ENCODE results near the gene ASIC2. TPM values are rescaled to one million over a fixed set of nuclear protein-coding genes. Genes with fewer than 3 reads are reported as not detected.
"Not testable (repeated sequence)": the region's sequence is repeated elsewhere in the genome, so short reads cannot be mapped to it uniquely, and the experiment has no call there.

ASIC2 gene
- total RNA-seq, 4 donors from 2014 or later: 0.80 to 1.8 (median 1.4) TPM; not detected in 1

DNA sequence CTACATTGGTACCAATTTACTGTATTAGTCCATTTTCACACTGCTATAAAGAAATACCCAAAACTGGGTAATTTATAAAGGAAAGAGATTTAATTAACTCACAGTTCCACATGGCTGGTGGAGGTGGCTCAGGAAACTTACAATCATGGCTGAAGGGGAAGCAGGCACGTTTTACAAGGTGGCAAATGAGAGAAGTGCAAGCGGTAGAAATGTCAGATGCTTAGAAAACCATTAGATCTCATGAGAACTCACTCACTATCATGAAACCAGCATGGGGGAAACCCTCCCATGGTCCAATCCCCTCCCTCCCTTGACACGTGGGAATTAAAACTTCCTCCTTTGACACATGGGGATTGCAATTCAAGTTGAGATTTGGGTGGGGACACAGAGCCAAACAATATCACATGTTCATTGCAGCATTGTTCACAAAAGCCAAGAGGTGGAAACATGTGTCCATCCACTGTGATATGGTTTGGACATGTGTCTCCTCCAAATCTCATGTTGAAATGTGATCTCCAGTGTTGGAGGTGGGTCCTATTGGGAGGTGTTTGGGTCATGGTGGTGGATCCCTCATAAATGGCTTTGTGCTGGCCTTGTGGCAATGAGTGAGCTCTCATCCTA, 304.5 kb downstream of the ASIC2 start:
- no peaks in the 10 kb centered on the region for H3K4me1 ChIP-seq
- no peak overlapping the region for H3K4me3 ChIP-seq
- H3K27me3 ChIP-seq: no peaks in the 10 kb centered on the region
- no peaks in the 10 kb centered on the region for H3K9me3 ChIP-seq
- H3K36me3 ChIP-seq: no peaks in the 10 kb centered on the region
- no peak for DNase-seq
- no peak overlapping the region for H3K27ac ChIP-seq
- TF ChIP-seq, protein P1, sequence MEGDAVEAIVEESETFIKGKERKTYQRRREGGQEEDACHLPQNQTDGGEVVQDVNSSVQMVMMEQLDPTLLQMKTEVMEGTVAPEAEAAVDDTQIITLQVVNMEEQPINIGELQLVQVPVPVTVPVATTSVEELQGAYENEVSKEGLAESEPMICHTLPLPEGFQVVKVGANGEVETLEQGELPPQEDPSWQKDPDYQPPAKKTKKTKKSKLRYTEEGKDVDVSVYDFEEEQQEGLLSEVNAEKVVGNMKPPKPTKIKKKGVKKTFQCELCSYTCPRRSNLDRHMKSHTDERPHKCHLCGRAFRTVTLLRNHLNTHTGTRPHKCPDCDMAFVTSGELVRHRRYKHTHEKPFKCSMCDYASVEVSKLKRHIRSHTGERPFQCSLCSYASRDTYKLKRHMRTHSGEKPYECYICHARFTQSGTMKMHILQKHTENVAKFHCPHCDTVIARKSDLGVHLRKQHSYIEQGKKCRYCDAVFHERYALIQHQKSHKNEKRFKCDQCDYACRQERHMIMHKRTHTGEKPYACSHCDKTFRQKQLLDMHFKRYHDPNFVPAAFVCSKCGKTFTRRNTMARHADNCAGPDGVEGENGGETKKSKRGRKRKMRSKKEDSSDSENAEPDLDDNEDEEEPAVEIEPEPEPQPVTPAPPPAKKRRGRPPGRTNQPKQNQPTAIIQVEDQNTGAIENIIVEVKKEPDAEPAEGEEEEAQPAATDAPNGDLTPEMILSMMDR (IDR thresholded peaks at IDR 0.05): no peak
- no peak for TF ChIP-seq POLR2A (IDR thresholded peaks at IDR 0.05)

DNA sequence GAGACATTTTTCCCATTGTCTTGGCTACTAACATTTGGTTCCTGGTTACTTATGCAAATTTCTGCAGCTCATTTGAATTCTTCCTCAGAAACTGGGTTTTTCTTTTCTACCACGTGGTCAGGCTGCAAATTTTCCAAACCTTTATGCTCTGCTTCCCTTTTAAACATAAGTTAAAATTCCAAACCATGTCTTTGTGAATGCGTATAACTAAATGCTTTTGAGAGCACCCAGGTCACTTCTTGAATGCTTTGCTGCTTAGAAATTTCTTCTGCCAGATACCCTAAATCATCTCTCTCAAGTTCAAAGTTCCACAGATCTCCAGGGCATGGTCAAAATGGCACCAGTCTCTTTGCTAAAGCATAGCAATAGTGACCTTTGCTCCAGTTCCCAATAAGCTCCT, 305.2 kb downstream of the ASIC2 start:
- not testable (repeated sequence) for H3K27me3 ChIP-seq

GRCh38 chr17:32987453-32987805, 305.7 kb downstream of the ASIC2 start:
- H3K4me3 ChIP-seq, H3K27ac ChIP-seq, H3K4me1 ChIP-seq, DNase-seq, H3K9me3 ChIP-seq, H3K36me3 ChIP-seq, H3K27me3 ChIP-seq: not testable (repeated sequence)

More for the DNA sequence above, 305.2 kb downstream of the ASIC2 start:
- not testable (repeated sequence) for H3K9me3 ChIP-seq, H3K36me3 ChIP-seq, DNase-seq, H3K4me1 ChIP-seq, H3K4me3 ChIP-seq, H3K27ac ChIP-seq

DNA sequence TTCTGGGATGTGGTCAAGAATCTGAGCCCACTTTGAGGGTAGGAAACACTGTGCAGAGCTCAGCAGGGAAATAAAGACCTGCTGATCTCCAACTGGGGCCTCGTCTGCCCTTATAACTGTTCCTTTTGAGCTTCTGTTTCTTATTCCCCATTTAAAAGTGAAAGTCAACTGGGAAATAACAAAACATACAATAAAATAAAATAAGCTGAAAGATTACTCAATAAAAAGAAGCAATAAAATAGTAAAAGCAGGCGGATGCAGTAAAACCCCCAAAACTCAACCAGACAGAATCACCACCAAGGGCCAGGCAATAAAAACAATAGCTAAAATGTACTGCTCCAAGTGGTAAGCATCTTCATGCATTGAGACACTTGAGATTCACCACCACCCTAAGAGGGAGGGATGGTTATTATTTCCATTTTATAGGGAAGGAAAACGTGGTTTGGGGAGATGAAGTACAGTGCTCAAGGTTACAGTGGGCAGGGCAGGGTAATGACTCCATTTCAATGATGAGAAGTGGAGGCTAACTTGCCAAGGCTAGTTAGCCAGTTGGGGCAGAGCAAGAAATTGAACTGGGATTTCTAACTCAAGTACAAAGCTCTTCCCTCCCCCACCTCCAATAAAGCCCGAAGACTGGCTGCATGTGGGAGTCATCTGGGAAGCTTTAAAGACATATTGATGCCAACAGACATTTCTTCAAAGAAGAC, 307.9 kb downstream of the ASIC2 start:
- Histone ChIP-seq H3K36me3 (no peaks in the 10 kb centered on the region), H3K4me1 (no peaks in the 10 kb centered on the region), H3K9me3 (peaks cover 0 to 5% (median 0%) of the 10 kb centered on the region in 4 donors), H3K4me3 (no peak overlapping the region), H3K27me3 (no peaks in the 10 kb centered on the region), H3K27ac (no peak overlapping the region)
- TF ChIP-seq POLR2A (IDR thresholded peaks at IDR 0.05): no peak
- TF ChIP-seq, protein P1 (IDR thresholded peaks at IDR 0.05): no peak
- no peak for DNase-seq

- DNase-seq: not testable (repeated sequence)
Observed at GRCh38 chr17:32981611-32982010, 311.5 kb downstream of the ASIC2 start.

DNA sequence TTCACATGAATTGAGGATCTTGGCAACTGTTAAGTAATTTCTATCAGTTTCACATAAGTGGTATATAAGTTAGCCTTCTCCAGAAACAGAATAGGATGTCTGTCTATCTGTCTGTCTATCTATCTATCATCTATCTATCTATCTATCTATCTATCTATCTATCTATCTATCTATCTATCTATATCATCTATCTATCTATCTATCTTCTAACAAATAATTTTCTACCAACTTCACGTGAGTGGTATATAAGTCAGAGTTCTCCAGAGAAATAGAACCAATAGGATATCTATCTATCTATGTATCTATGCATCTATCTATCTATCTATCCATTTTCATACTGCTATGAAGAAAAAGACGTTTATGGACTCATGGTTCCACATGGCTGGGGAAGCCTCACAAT, 312.9 kb downstream of the ASIC2 start:
- Histone ChIP-seq H3K9me3 (peaks cover 0 to 5% (median 0%) of the 10 kb centered on the region in 4 donors), H3K4me1 (no peaks in the 10 kb centered on the region), H3K27ac (no peak overlapping the region), H3K36me3 (no peaks in the 10 kb centered on the region), H3K27me3 (no peaks in the 10 kb centered on the region), H3K4me3 (no peak overlapping the region)
- no peak for TF ChIP-seq POLR2A (IDR thresholded peaks at IDR 0.05)
- TF ChIP-seq, protein P1 (IDR thresholded peaks at IDR 0.05): no peak
- no peak for DNase-seq

More at GRCh38 chr17:32981611-32982010, 311.5 kb downstream of the ASIC2 start:
- H3K4me1 ChIP-seq, H3K27me3 ChIP-seq, H3K36me3 ChIP-seq, H3K4me3 ChIP-seq, H3K27ac ChIP-seq, H3K9me3 ChIP-seq: not testable (repeated sequence)

GRCh38 chr17:32976605-32977004, 316.5 kb downstream of the ASIC2 start:
- Histone ChIP-seq H3K27ac (no peak overlapping the region), H3K4me1 (no peaks in the 10 kb centered on the region)
- DNase-seq: no peak

More at GRCh38 chr17:32976605-32977004, 316.5 kb downstream of the ASIC2 start:
- H3K4me3 ChIP-seq: no peak overlapping the region
- H3K9me3 ChIP-seq: peaks cover 0 to 5% (median 0%) of the 10 kb centered on the region in 4 donors
- no peaks in the 10 kb centered on the region for H3K36me3 ChIP-seq
- TF ChIP-seq, protein P1 (IDR thresholded peaks at IDR 0.05): no peak
- TF ChIP-seq POLR2A (IDR thresholded peaks at IDR 0.05): no peak
- H3K27me3 ChIP-seq: no peaks in the 10 kb centered on the region
